Neutrophil (primary cell): ENCODE data around the gene U2AF1L4.

Experiments
- H3K27ac ChIP-seq: fragments of 200-600 bp; sonication (generic); 2 replicates; pipeline ENCODE4 v1.5.1; 2016; ENCODE audit warnings: mild to moderate bottlenecking, moderate library complexity
- H3K27me3 ChIP-seq: fragments of 200-600 bp; sonication (generic); 2 replicates; pipeline ENCODE4 v1.6.0; 2016; ENCODE audit warnings: mild to moderate bottlenecking
- H3K36me3 ChIP-seq: fragments of 200-600 bp; sonication (generic); 2 replicates; pipeline ENCODE4 v1.5.1; 2017
- H3K4me1 ChIP-seq, 2 experiments: fragments of 200-600 bp in 1 of 2; sonication (generic) in 1 of 2; 1 replicate in 1 of 2; 2 replicates in 1 of 2; pipeline versions ENCODE4 v1.5.1 to v1.6.1; 2013 to 2016; ENCODE audit warnings: low read depth in 1 of 2, low read length in 1 of 2, mild to moderate bottlenecking in 1 of 2, moderate library complexity in 1 of 2; ENCODE audit not compliant: control insufficient read depth in 1 of 2, insufficient read depth in 1 of 2
- H3K4me3 ChIP-seq, 2 experiments: fragments of 200-600 bp in 1 of 2; sonication (generic) in 1 of 2; 1 replicate in 1 of 2; 2 replicates in 1 of 2; pipeline ENCODE4 v1.5.1; 2013 to 2016; ENCODE audit warnings: low read depth in 1 of 2, low read length in 1 of 2, mild to moderate bottlenecking in 1 of 2, moderate library complexity in 1 of 2
- H3K9me3 ChIP-seq: fragments of 200-600 bp; sonication (generic); 2 replicates; pipeline ENCODE4 v1.5.1; 2016
- CTCF ChIP-seq: fragments of 200-600 bp; sonication (generic); IDR thresholded peaks from 2 replicates; pipeline ENCODE4 v1.5.1; 2016; ENCODE audit warnings: antibody characterized with exemption

Gene U2AF1L4

GRCh38 chr19:35693422-35693821, 51.8 kb downstream of the U2AF1L4 start:
- H3K4me3 ChIP-seq: no peak overlapping the region
- H3K4me1 ChIP-seq: no peaks in the 10 kb centered on the region
- TF ChIP-seq CTCF: no peak
- no peak overlapping the region for H3K27ac ChIP-seq
- H3K9me3 ChIP-seq: no peaks in the 10 kb centered on the region
- H3K27me3 ChIP-seq: peaks cover 3% of the 10 kb centered on the region
- H3K36me3 ChIP-seq: no peaks in the 10 kb centered on the region
